Endothelial cell of umbilical vein (primary cell): ENCODE data around the gene ESPNL. TPM values are rescaled to one million over a fixed set of nuclear protein-coding genes. Genes with fewer than 3 reads are reported as not detected.

ENCODE experiments used
- BruUV-seq: library from RNA; stranded (reverse); fragments of 400-500 nt; replicated peaks from 2 replicates; lab custom pipeline; 2021; lab: Mats Ljungman, UMichigan
- CTCF ChIA-PET: fragments of 300-600, 350-600 bp; sonication (Branson Sonifier 250); formaldehyde crosslinking; loops from one replicate; lab custom pipeline; 2021; ENCODE audit warnings: antibody characterized with exemption, inconsistent platforms; lab: Charles Lee
- POLR2A ChIA-PET: fragments of 300-600, 350-600 bp; sonication (Branson Sonifier 250); formaldehyde crosslinking; loops from one replicate; lab custom pipeline; 2021; ENCODE audit warnings: antibody characterized with exemption, inconsistent platforms; lab: Charles Lee
- DNase-seq: peaks from one replicate; pipeline ENCODE4 v3.0.0-alpha.2; 2011; ENCODE audit warnings: low read depth, low spot score
- FAIRE-seq: peaks from 2 replicates; lab custom pipeline; 2011; peaks lifted over from hg19 to GRCh38; lab: Jason Lieb, UNC
- H2AFZ ChIP-seq: 2 replicates; pipeline ENCODE4 v1.6.0; 2012; ENCODE audit warnings: low read depth, low read length, control low read depth, inconsistent platforms
- H3K27ac ChIP-seq: 2 replicates; pipeline ENCODE4 v1.5.1; 2011; ENCODE audit warnings: low read depth, mild to moderate bottlenecking, control low read depth, low read length, moderate library complexity; ENCODE audit not compliant: insufficient read depth
- H3K27me3 ChIP-seq, 2 experiments: 2 replicates each; pipeline versions ENCODE4 v1.6.0 to v1.6.1; 2011; ENCODE audit warnings: low read length in 2 of 2, mixed read lengths in 1 of 2; ENCODE audit not compliant: control insufficient read depth in 2 of 2, insufficient read depth in 2 of 2
- H3K36me3 ChIP-seq, 2 experiments: 2 replicates in 1 of 2; 3 replicates in 1 of 2; pipeline ENCODE4 v1.5.1; 2011; ENCODE audit warnings: low read length in 2 of 2, mild to moderate bottlenecking in 1 of 2, moderate library complexity in 1 of 2; ENCODE audit not compliant: control insufficient read depth in 2 of 2, insufficient read depth in 2 of 2; ENCODE audit errors: extremely low read depth in 1 of 2
- H3K4me1 ChIP-seq: 3 replicates; pipeline ENCODE4 v1.5.1; 2011; ENCODE audit warnings: mild to moderate bottlenecking, low read length; ENCODE audit not compliant: control insufficient read depth, insufficient read depth; ENCODE audit errors: extremely low read depth
- H3K4me2 ChIP-seq: 2 replicates; pipeline ENCODE4 v1.6.1; 2011; ENCODE audit warnings: low read length, control low read depth, mixed read lengths; ENCODE audit not compliant: insufficient read depth
- H3K4me3 ChIP-seq, 3 experiments: fragments of 200-600 bp in 1 of 3; sonication (generic), shearing (Covaris generic) in 1 of 3; replicated peaks in 1 of 3; 2 replicates each; pipeline ENCODE4 v1.5.1; 2011 to 2016; ENCODE audit warnings: control low read depth in 3 of 3, low read length in 3 of 3, mild to moderate bottlenecking in 2 of 3, inconsistent platforms in 1 of 3, low read depth in 1 of 3, moderate library complexity in 1 of 3; ENCODE audit not compliant: insufficient read depth in 1 of 3
- H3K79me2 ChIP-seq: 2 replicates; pipeline ENCODE4 v1.6.0; 2012; ENCODE audit warnings: low read length, inconsistent platforms; ENCODE audit not compliant: control insufficient read depth, insufficient read depth
- H3K9ac ChIP-seq: replicated peaks from 2 replicates; pipeline ENCODE3; 2011; ENCODE audit warnings: low read length, control low read depth; ENCODE audit not compliant: insufficient read depth; ENCODE audit errors: extremely low read depth
- H3K9me1 ChIP-seq: replicated peaks from 3 replicates; pipeline ENCODE4 v1.6.0; 2011; ENCODE audit warnings: mild to moderate bottlenecking, low read length; ENCODE audit not compliant: control insufficient read depth, insufficient read depth; ENCODE audit errors: extremely low read depth
- H3K9me3 ChIP-seq: replicated peaks from 2 replicates; pipeline ENCODE4 v1.5.1; 2012; ENCODE audit warnings: low read length, inconsistent platforms; ENCODE audit not compliant: control insufficient read depth, insufficient read depth
- H4K20me1 ChIP-seq: replicated peaks from 2 replicates; pipeline ENCODE3; 2011; ENCODE audit warnings: mild to moderate bottlenecking, low read length; ENCODE audit not compliant: control insufficient read depth, insufficient read depth; ENCODE audit errors: extremely low read depth
- EZH2 ChIP-seq: IDR thresholded peaks from 2 replicates; pipeline ENCODE4 v1.6.1; 2012; ENCODE audit warnings: borderline replicate concordance, low read depth, mild to moderate bottlenecking, moderate library complexity, low read length, inconsistent platforms; ENCODE audit not compliant: severe bottlenecking
- FOS ChIP-seq: IDR thresholded peaks from 2 replicates; pipeline ENCODE4 v1.6.1; 2011; ENCODE audit warnings: mild to moderate bottlenecking, low read length, moderate library complexity, borderline replicate concordance; ENCODE audit not compliant: insufficient read depth
- GATA2 ChIP-seq: IDR thresholded peaks from 2 replicates; pipeline ENCODE4 v1.7.0; 2011; ENCODE audit warnings: low read depth, mild to moderate bottlenecking, moderate library complexity, mixed read lengths, low read length; ENCODE audit not compliant: insufficient read length, insufficient read depth
- JUN ChIP-seq: IDR thresholded peaks from 2 replicates; pipeline ENCODE4 v1.6.1; 2011; ENCODE audit warnings: borderline replicate concordance, low read depth; ENCODE audit not compliant: insufficient read length, insufficient read depth
- MYC ChIP-seq: IDR thresholded peaks from one replicate; pipeline ENCODE4 v1.6.1; 2011; ENCODE audit warnings: mild to moderate bottlenecking, low read depth, low read length
- POLR2A ChIP-seq: IDR thresholded peaks from 2 replicates; pipeline ENCODE4 v1.6.1; 2012; ENCODE audit warnings: low read depth, mild to moderate bottlenecking, control low read depth, low read length
- POLR2AphosphoS5 ChIP-seq: IDR thresholded peaks from 2 replicates; pipeline ENCODE4 v1.6.1; 2012; ENCODE audit warnings: low read depth, mild to moderate bottlenecking, control low read depth, low read length, moderate library complexity; ENCODE audit not compliant: insufficient read depth
- dilution Hi-C: fragments of 300-500 bp; cut with MboI; formaldehyde crosslinking; loops from one replicate; pipeline ENCODE4 v1.15.0; 2019; ENCODE audit warnings: low sequenced_read_pairs; ENCODE audit not compliant: extremely low pct_ligation_motif_present
- intact Hi-C: fragments of 100-400 bp; cut with micrococcal nuclease; formaldehyde crosslinking; loops from one replicate; pipeline ENCODE4 v1.10.0; 2022
- polyA plus RNA-seq, 4 experiments: library from polyadenylated mRNA; depleted of rRNA in 3 of 4; stranded (reverse) in 3 of 4; unstranded in 1 of 4; fragments of >200 nt; gene quantifications; 2 replicates each; pipeline versions ENCODE4 v1.2.1 to v1.2.3, GENCODE V29; 2011 to 2012; ENCODE audit warnings: missing spikeins in 1 of 4
- total RNA-seq: library from RNA; stranded (reverse); gene quantifications from 2 replicates; pipeline ENCODE4 v1.2.3, GENCODE V29; 2021
- TF ChIP-seq, protein P1 (sequence below), 2 donors: IDR thresholded peaks; 1 replicate in 1 of 2; 2 replicates in 1 of 2; pipeline ENCODE4 v1.5.1; 2011; ENCODE audit warnings: low read length in 2 of 2, mild to moderate bottlenecking in 2 of 2, moderate library complexity in 2 of 2, control low read depth in 1 of 2, inconsistent platforms in 1 of 2, low read depth in 1 of 2; ENCODE audit not compliant: insufficient read depth in 1 of 2; ENCODE audit errors: extremely low read depth in 1 of 2
- TF ChIP-seq, protein P2 (sequence below): IDR thresholded peaks from 2 replicates; pipeline ENCODE4 v1.6.1; 2011; ENCODE audit not compliant: insufficient read depth, insufficient read length

ESPNL gene
- total and polyA plus RNA-seq, 2 donors (not counting 3 experiments of a cell fraction or from before 2014, with no cell fraction given): not detected

DNA sequence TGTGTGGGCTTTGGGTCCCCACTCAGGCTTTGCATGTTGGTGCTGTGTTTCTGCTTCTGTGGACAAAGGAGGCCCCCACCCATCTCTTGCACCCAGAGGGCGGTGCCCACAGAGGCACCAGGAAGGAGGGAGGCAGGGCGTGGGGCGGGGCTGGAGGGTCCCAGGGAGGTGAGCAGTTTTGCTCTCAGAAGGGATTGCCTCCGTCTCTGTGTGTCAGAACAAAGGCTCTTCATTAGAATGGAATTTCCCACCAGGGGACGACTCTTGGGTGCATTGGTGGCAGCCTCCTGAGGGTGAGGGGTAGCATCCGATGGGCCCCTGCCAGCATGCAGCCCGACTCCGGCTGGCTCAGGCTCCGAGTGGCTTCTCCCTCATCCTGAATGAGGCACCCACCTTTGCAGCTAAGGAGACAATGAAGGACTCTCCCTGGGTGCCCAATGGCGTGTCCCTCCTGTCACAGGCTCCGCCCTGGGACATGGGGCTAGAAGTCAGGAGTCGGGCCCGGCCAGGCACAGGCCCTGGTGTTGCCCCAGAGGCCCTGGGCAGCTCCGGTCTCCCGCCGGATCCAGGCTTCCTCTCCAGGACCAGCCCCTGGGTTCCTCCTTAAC is 51.6 kb downstream of the ESPNL start:
- Histone ChIP-seq H3K4me2 (no peak overlapping the region), H4K20me1 (no peaks in the 10 kb centered on the region), H3K9ac (no peak overlapping the region), H3K4me1 (no peaks in the 10 kb centered on the region), H3K9me3 (no peaks in the 10 kb centered on the region), H3K27ac (no peak overlapping the region), H3K36me3 (no peaks in the 10 kb centered on the region), H3K79me2 (no peaks in the 10 kb centered on the region), H3K4me3 (no peak overlapping the region), H2AFZ (no peak overlapping the region), H3K27me3 (no peaks in the 10 kb centered on the region), H3K9me1 (no peaks in the 10 kb centered on the region)
- intact Hi-C loops: no loop called here
- FAIRE-seq (no peak), DNase-seq (no peak)
- CTCF ChIA-PET: interaction anchor here (1.3 kb wide), 1 partner anchor 294 kb away, joined by 3 read pairs; no protein-coding TSS in a partner anchor
- dilution Hi-C loops: no loop called here
- BruUV-seq: no TSS peak
- no peak for TF ChIP-seq POLR2A
- TF ChIP-seq EZH2: no peak
- no peak for TF ChIP-seq POLR2AphosphoS5
- no peak for TF ChIP-seq MYC
- no peak for TF ChIP-seq GATA2
- no peak for TF ChIP-seq JUN
- no peak for TF ChIP-seq FOS
- TF ChIP-seq, protein P1, sequence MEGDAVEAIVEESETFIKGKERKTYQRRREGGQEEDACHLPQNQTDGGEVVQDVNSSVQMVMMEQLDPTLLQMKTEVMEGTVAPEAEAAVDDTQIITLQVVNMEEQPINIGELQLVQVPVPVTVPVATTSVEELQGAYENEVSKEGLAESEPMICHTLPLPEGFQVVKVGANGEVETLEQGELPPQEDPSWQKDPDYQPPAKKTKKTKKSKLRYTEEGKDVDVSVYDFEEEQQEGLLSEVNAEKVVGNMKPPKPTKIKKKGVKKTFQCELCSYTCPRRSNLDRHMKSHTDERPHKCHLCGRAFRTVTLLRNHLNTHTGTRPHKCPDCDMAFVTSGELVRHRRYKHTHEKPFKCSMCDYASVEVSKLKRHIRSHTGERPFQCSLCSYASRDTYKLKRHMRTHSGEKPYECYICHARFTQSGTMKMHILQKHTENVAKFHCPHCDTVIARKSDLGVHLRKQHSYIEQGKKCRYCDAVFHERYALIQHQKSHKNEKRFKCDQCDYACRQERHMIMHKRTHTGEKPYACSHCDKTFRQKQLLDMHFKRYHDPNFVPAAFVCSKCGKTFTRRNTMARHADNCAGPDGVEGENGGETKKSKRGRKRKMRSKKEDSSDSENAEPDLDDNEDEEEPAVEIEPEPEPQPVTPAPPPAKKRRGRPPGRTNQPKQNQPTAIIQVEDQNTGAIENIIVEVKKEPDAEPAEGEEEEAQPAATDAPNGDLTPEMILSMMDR (IDR thresholded peaks at IDR 0.05; ENCODE audit: extremely low read depth in 1 of 2, insufficient read depth in 1 of 2, low read depth in 1 of 2, low read length in 2 of 2): no peak
- TF ChIP-seq, protein P2, sequence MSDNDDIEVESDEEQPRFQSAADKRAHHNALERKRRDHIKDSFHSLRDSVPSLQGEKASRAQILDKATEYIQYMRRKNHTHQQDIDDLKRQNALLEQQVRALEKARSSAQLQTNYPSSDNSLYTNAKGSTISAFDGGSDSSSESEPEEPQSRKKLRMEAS: no peak
- POLR2A ChIA-PET: no interaction called here
